Hepatocyte (in vitro differentiated cells): Measurements from ENCODE around the gene CIITA. TPM values are rescaled to one million over a fixed set of nuclear protein-coding genes. Genes with fewer than 3 reads are reported as not detected.

Source experiments
- DNase-seq: peaks from one replicate; pipeline ENCODE4 v3.0.0-alpha.2; 2016; ENCODE audit warnings: low spot score
- H2AFZ ChIP-seq: fragments of 200-600 bp; sonication (generic); 2 replicates; pipeline ENCODE4 v1.6.0; 2016; ENCODE audit warnings: antibody characterized with exemption, mild to moderate bottlenecking
- H3K27ac ChIP-seq: fragments of 200-600 bp; sonication (generic); 2 replicates; pipeline ENCODE4 v1.5.1; 2016; ENCODE audit warnings: mild to moderate bottlenecking
- H3K27me3 ChIP-seq: fragments of 200-600 bp; sonication (generic); 2 replicates; pipeline ENCODE4 v1.6.1; 2016
- H3K36me3 ChIP-seq: fragments of 200-600 bp; sonication (generic); replicated peaks from 2 replicates; pipeline ENCODE4 v1.5.1; 2016; ENCODE audit warnings: low read depth; ENCODE audit not compliant: insufficient read depth
- H3K4me1 ChIP-seq: fragments of 200-600 bp; sonication (generic); 2 replicates; pipeline ENCODE4 v1.5.1; 2016; ENCODE audit warnings: mild to moderate bottlenecking, moderate library complexity; ENCODE audit not compliant: insufficient read depth
- H3K4me2 ChIP-seq: fragments of 200-600 bp; sonication (generic); 2 replicates; pipeline ENCODE4 v1.6.0; 2016
- H3K4me3 ChIP-seq: fragments of 200-600 bp; sonication (generic); 2 replicates; pipeline ENCODE4 v1.5.1; 2016; ENCODE audit warnings: mild to moderate bottlenecking
- H3K79me2 ChIP-seq: fragments of 200-600 bp; sonication (generic); 2 replicates; pipeline ENCODE4 v1.6.0; 2017; ENCODE audit warnings: mild to moderate bottlenecking
- H3K9me2 ChIP-seq: fragments of 200-600 bp; sonication (generic); replicated peaks from 2 replicates; pipeline ENCODE4 v1.6.0; 2017; ENCODE audit warnings: mild to moderate bottlenecking; ENCODE audit not compliant: insufficient read depth
- H3K9me3 ChIP-seq: fragments of 200-600 bp; sonication (generic); 2 replicates; pipeline ENCODE4 v1.5.1; 2016; ENCODE audit warnings: low read depth, mild to moderate bottlenecking
- H4K20me1 ChIP-seq: fragments of 200-600 bp; sonication (generic); 2 replicates; pipeline ENCODE4 v1.6.0; 2016; ENCODE audit warnings: mild to moderate bottlenecking; ENCODE audit not compliant: insufficient read depth, poor library complexity, severe bottlenecking
- EZH2 ChIP-seq: fragments of 200-600 bp; sonication (generic); IDR thresholded peaks from 2 replicates; pipeline ENCODE4 v1.6.1; 2016; ENCODE audit warnings: antibody characterized with exemption, mild to moderate bottlenecking, borderline replicate concordance
- EZH2phosphoT487 ChIP-seq: fragments of 200-600 bp; sonication (generic); IDR thresholded peaks from one replicate; pipeline ENCODE4 v1.6.1; 2018; ENCODE audit warnings: antibody characterized with exemption, mild to moderate bottlenecking, low read depth, moderate library complexity; ENCODE audit not compliant: unreplicated experiment, severe bottlenecking
- WGBS: methylation state at CpG from one replicate; pipeline ENCODE4 v1.1.6; 2016; ENCODE audit warnings: low lambda C conversion rate; ENCODE audit errors: missing lambda C conversion rate; 5-methylcytosine and 5-hydroxymethylcytosine counted together
- polyA plus RNA-seq: library from polyadenylated mRNA; unstranded; fragments of >200 nt; fragmentation: Nextera tagmentation; extraction: Ambion mirVana; gene quantifications from 2 replicates; pipeline ENCODE4 v1.2.1, GENCODE V29; 2016
- total RNA-seq: library from RNA; depleted of rRNA; stranded (reverse); fragments of >200 nt; gene quantifications from 2 replicates; pipeline ENCODE4 v1.2.3, GENCODE V29; 2014
- TF ChIP-seq, protein P1 (sequence below): fragments of 200-600 bp; sonication (generic); IDR thresholded peaks from 2 replicates; pipeline ENCODE4 v1.5.1; 2016; ENCODE audit warnings: antibody characterized with exemption, mild to moderate bottlenecking; ENCODE audit not compliant: poor library complexity

The CIITA gene
- total and polyA plus RNA-seq, 2 experiments from 2014 or later: 1.1 TPM; not detected in 1

DNA sequence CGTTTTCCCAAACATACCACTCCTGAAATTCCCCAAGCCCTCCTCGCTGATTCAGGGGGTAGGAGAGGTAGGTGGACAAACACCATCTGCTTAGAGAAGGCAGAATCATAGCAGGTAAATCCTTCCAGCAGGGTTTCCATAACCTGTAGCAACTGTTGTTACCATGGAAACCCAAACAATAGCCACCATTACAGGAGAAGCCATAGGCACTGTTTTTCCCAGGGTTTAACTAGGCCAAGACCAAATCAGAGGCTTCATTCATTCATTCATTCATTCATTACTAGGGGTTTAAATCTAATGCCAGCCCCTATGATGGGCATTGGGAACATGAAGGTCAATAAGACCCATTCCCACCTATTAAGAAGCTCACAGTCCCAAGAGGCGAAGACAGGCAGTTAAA lies 25.5 kb upstream of the CIITA start:
- 91% methylated on average over 3 of the region's 3 CpGs for WGBS
- H3K4me2 ChIP-seq: no peak overlapping the region

DNA sequence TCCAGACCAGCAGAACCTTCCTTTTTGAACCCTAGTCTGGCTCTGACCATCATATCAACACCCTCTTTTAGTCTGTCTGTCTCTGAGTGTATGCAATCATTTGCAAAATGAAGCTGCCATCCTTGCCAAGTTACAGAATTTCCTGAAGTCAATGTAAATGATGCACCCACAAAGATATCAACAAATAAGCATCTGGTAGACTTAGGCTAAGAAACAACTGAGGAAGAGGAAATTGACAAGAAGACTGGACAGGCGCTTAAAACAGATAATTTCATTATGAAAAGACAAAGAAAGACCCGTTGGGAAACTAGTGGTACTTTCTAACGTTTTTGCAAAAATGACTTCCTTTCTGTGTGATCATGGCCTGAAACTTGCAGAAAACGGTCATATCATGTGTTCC lies 24.7 kb upstream of the CIITA start:
- no peaks in the 10 kb centered on the region for H3K36me3 ChIP-seq
- 81% methylated on average over 4 of the region's 4 CpGs for WGBS

More for the DNA sequence above, 25.5 kb upstream of the CIITA start:
- no peak for TF ChIP-seq EZH2phosphoT487
- no peak for TF ChIP-seq EZH2
- TF ChIP-seq, protein P1, sequence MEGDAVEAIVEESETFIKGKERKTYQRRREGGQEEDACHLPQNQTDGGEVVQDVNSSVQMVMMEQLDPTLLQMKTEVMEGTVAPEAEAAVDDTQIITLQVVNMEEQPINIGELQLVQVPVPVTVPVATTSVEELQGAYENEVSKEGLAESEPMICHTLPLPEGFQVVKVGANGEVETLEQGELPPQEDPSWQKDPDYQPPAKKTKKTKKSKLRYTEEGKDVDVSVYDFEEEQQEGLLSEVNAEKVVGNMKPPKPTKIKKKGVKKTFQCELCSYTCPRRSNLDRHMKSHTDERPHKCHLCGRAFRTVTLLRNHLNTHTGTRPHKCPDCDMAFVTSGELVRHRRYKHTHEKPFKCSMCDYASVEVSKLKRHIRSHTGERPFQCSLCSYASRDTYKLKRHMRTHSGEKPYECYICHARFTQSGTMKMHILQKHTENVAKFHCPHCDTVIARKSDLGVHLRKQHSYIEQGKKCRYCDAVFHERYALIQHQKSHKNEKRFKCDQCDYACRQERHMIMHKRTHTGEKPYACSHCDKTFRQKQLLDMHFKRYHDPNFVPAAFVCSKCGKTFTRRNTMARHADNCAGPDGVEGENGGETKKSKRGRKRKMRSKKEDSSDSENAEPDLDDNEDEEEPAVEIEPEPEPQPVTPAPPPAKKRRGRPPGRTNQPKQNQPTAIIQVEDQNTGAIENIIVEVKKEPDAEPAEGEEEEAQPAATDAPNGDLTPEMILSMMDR: no peak
- H2AFZ ChIP-seq: no peak overlapping the region
- DNase-seq: no peak
- H3K9me3 ChIP-seq: no peaks in the 10 kb centered on the region
- H3K4me1 ChIP-seq: no peaks in the 10 kb centered on the region
- H4K20me1 ChIP-seq: no peaks in the 10 kb centered on the region
- no peak overlapping the region for H3K27ac ChIP-seq
- no peak overlapping the region for H3K4me3 ChIP-seq
- no peaks in the 10 kb centered on the region for H3K9me2 ChIP-seq
- H3K79me2 ChIP-seq: no peaks in the 10 kb centered on the region
- H3K36me3 ChIP-seq: no peaks in the 10 kb centered on the region
- H3K27me3 ChIP-seq: no peaks in the 10 kb centered on the region

DNA sequence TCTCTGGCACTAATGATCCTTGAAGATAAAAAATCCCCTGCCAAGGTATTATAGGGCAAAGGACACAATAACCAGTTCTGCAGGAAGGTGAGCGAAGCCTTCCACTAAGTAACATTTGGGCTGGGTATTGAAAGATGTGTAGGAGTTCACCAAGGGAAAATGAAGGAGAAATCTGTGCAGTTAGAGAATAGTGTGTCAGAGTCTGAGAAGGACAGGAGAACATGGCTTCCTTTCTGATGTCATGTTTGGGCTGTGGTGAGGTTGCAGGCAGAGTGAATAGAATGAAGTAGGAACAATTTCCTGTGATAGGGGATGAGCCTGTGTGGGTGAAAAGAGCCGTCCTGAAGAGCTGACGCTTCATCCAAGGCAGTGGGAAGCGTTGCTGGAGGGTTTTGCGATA lies 24.1 kb upstream of the CIITA start:
- Histone ChIP-seq H3K79me2 (no peaks in the 10 kb centered on the region), H3K9me2 (no peaks in the 10 kb centered on the region), H3K4me3 (no peak overlapping the region), H3K4me1 (no peaks in the 10 kb centered on the region), H3K4me2 (no peak overlapping the region), H2AFZ (no peak overlapping the region), H3K27ac (no peak overlapping the region), H3K9me3 (no peaks in the 10 kb centered on the region), H3K36me3 (no peaks in the 10 kb centered on the region), H4K20me1 (no peaks in the 10 kb centered on the region), H3K27me3 (no peaks in the 10 kb centered on the region)
- DNase-seq: no peak
- 89% methylated on average over 5 of the region's 5 CpGs for WGBS
- TF ChIP-seq EZH2 (no peak), EZH2phosphoT487 (no peak)
- TF ChIP-seq, protein P1: no peak

More for the DNA sequence above, 24.7 kb upstream of the CIITA start:
- Histone ChIP-seq H3K79me2 (no peaks in the 10 kb centered on the region), H3K9me2 (no peaks in the 10 kb centered on the region), H3K4me2 (no peak overlapping the region), H3K4me3 (no peak overlapping the region), H3K9me3 (no peaks in the 10 kb centered on the region), H3K4me1 (no peaks in the 10 kb centered on the region), H2AFZ (no peak overlapping the region), H4K20me1 (no peaks in the 10 kb centered on the region), H3K27me3 (no peaks in the 10 kb centered on the region), H3K27ac (no peak overlapping the region)
- DNase-seq: no peak
- TF ChIP-seq EZH2: no peak
- TF ChIP-seq, protein P1: no peak
- no peak for TF ChIP-seq EZH2phosphoT487

DNA sequence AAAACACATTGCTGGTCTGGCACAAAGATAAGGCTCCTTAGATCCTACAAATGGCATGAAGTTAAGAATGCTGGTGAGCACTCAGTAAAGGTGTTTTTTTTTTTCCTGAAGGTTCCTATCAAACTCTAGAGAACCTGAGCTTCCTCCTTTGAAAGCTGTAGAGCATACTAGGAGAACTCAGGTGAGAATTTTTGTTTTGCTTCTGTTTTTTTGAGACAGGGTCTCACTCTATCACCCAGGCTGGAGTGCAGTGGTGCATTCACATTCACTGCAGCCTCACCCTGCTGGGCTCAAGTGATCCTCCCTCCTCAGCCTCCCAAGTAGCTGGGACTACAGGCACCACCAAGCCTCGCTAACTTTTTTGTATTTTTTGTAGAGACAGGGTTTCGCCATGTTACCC lies 21.0 kb upstream of the CIITA start:
- Histone ChIP-seq H3K9me2 (no peaks in the 10 kb centered on the region), H3K4me2 (no peak overlapping the region), H3K79me2 (no peaks in the 10 kb centered on the region), H4K20me1 (no peaks in the 10 kb centered on the region), H3K27ac (no peak overlapping the region), H3K4me3 (no peak overlapping the region), H2AFZ (no peak overlapping the region), H3K27me3 (peaks cover 2% of the 10 kb centered on the region), H3K9me3 (no peaks in the 10 kb centered on the region), H3K4me1 (no peaks in the 10 kb centered on the region), H3K36me3 (no peaks in the 10 kb centered on the region)
- TF ChIP-seq, protein P1: no peak
- no peak for TF ChIP-seq EZH2
- no peak for TF ChIP-seq EZH2phosphoT487
- 93% methylated on average over 2 of the region's 2 CpGs for WGBS
- DNase-seq: no peak
